ENCODE measurements around the gene TNNC1.

The TNNC1 gene

GRCh38 chr3:52453496-52454249 lies at the start of gene TNNC1:
TNNC1 (minus strand) TSS chr3:52454041; CDS start chr3:52454015, 26 bp downstream.
- DNase-seq (ENCODE audit: low read depth in 4 of 4, low spot score in 1 of 4): no peak

- no peak for DNase-seq (ENCODE audit: low read depth in 4 of 4, low spot score in 1 of 4)
These were observed 49.0 kb upstream of the TNNC1 start for GRCh38 chr3:52502808-52503350.

GRCh38 chr3:52502001-52502400 lies 48.2 kb upstream of the TNNC1 start:
- no peak for DNase-seq (ENCODE audit: low read depth in 4 of 4, low spot score in 1 of 4)

- DNase-seq (ENCODE audit: low read depth in 4 of 4, low spot score in 1 of 4): no peak
These were observed 47.2 kb upstream of the TNNC1 start for GRCh38 chr3:52501046-52501445.

GRCh38 chr3:52498137-52499054 lies 44.6 kb upstream of the TNNC1 start:
- no peak for DNase-seq (ENCODE audit: low read depth in 4 of 4, low spot score in 1 of 4)

- no peak for DNase-seq (ENCODE audit: low read depth in 4 of 4, low spot score in 1 of 4)
These were observed 42.1 kb upstream of the TNNC1 start for GRCh38 chr3:52495777-52496602.

GRCh38 chr3:52494886-52495495 lies 41.1 kb upstream of the TNNC1 start, which contains the start of gene STAB1:
STAB1 (plus strand) TSS chr3:52495338; CDS start chr3:52495414, 76 bp downstream.
- DNase-seq (ENCODE audit: low read depth in 4 of 4, low spot score in 1 of 4): no peak

- DNase-seq (ENCODE audit: low read depth in 4 of 4, low spot score in 1 of 4): no peak
These were observed 40.6 kb upstream of the TNNC1 start for GRCh38 chr3:52494445-52494844.

GRCh38 chr3:52493232-52494017 lies 39.6 kb upstream of the TNNC1 start:
- no peak for DNase-seq (ENCODE audit: low read depth in 4 of 4, low spot score in 1 of 4)

- DNase-seq (ENCODE audit: low read depth in 4 of 4, low spot score in 1 of 4): no peak
These were observed 38.2 kb upstream of the TNNC1 start for GRCh38 chr3:52492059-52492458.

- no peak for DNase-seq (ENCODE audit: low read depth in 4 of 4, low spot score in 1 of 4)
These were observed 37.2 kb upstream of the TNNC1 start for GRCh38 chr3:52490939-52491526.

- no peak for DNase-seq (ENCODE audit: low read depth in 4 of 4, low spot score in 1 of 4)
These were observed 36.4 kb upstream of the TNNC1 start for GRCh38 chr3:52490035-52490938.

- DNase-seq (ENCODE audit: low read depth in 4 of 4, low spot score in 1 of 4): no peak
These were observed 35.6 kb upstream of the TNNC1 start for GRCh38 chr3:52489453-52489852.

- no peak for DNase-seq (ENCODE audit: low read depth in 4 of 4, low spot score in 1 of 4)
These were observed 34.9 kb upstream of the TNNC1 start for GRCh38 chr3:52488746-52489145.

GRCh38 chr3:52487788-52488691 lies 34.2 kb upstream of the TNNC1 start:
- DNase-seq (ENCODE audit: low read depth in 4 of 4, low spot score in 1 of 4): no peak

- no peak for DNase-seq (ENCODE audit: low read depth in 4 of 4, low spot score in 1 of 4)
These were observed 33.4 kb upstream of the TNNC1 start for GRCh38 chr3:52487050-52487787.

Measured in stimulated activated CD4-positive, alpha-beta T cell treated with anti-CD3 and anti-CD28 coated beads, Interleukin-1b, Interleukin-23, amount 100 ng/mL, for 24 hours (primary cell).